Middle frontal gyrus (tissue), 1 donor: ENCODE measurements around the gene PEA15.

Experiments
- DNase-seq: peaks from one replicate; pipeline ENCODE4 v3.0.0-alpha.2; 2015; ENCODE audit warnings: low spot score; ENCODE audit errors: extremely low spot score

PEA15 gene

DNA sequence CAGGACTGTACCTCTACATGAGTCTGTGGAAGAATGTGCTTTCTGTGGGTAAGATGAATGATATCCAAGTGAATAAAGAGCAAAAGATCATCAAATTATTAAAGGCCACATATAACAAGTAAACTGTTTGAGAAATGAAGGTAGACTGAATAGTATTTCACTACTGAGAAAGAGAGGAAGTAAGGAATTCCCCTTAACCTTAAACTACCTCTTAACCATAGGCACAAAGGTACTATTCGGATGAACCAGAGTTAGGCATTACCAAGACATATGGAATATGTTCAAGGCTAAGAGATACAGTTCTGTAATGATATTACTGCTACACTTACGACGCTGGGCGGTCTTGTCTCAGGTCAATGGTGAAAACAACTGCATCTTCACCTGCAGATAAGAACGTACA, 31.6 kb downstream of the PEA15 start:
- no peak for DNase-seq

DNA sequence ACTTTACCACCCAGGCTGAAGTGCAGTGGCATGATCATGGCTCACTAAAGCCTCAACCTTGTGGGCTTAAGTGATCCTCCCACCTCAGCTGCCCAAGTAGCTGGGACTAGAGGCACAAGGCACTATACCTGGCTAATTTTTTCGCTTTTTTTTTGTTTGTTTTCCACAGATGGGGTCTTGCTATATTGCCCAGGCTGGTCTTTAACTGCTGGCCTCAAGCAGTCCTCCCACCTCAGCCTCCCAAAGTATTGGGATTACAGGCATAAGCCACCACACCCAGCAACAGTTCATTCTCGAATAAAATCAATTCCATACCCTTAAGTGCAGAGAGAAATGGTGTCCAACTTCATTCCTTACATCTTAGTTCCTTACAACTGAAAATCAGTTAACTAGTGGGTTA, 32.4 kb downstream of the PEA15 start:
- DNase-seq = no peak

DNA sequence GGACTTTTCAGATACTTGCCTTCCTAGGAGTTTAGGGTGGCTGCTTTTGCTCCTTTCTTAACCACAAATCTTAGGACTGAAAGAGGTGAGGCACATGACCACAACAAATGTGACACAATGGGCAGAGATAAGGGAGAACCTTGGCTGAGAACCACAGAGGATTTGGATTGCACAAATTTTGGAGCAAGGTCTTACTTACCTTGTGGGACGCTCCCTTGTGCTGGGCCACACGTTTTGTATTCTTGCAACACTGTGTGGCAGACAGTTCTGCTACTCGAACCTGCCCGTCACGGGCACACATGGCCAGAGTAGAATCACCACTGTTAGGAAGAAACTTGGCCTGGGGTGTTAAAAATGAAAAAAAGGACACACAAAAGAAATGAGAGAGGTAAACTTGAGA, 33.2 kb downstream of the PEA15 start:
- DNase-seq = no peak

DNA sequence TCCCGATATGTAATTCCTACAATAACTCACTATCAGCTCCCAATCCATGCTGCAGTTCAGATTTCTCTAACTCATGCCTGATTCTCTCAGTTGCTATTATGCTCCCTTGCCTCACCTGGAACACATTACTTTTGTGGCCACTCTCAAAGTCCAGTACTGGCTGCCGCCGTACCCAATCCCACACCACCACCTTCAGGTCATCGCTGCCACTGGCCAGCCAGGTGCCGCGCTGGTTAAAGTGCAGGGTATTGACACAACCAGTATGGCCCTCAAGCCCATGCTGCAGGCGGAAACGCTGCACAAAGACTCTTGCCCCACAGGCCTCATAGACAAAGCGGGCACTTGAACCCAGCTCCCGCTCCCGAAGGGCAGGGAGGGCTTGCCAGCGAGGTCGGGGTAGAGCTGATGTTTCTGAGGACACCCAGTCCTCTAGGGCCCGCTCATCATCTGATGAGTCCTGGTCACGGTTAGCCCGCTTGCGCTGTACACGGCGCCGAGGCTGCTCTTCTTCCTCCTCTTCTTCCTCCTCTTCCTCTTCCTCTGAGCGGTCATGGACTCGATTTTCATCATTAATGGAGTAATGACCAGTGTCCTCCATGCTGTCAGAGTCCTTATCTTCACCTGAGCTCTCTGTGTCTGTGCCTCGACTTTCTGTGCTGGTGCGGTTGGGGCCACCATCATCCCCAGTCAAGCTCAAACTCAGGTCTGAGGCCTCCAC, 34.6 kb downstream of the PEA15 start:
- DNase-seq = no peak

DNA sequence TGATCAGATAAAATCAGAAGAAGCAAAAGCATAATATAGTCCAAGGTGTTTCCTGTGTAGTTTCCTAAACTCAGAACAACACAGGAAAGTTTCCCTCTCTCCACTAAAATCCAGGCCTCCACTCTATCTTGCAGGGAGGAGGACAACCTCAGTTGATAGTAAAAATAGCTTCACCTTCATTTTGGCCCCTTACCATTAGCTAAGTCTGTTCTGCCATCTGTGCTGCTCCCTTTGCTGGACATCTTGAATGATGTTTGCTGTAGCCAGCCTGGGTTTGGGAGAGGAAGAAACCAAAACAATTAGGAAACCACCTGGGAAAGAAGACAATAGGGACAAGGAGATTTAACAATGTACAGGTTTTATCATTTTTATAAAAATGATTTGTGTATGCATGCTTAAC, 38.6 kb downstream of the PEA15 start:
- no peak for DNase-seq

DNA sequence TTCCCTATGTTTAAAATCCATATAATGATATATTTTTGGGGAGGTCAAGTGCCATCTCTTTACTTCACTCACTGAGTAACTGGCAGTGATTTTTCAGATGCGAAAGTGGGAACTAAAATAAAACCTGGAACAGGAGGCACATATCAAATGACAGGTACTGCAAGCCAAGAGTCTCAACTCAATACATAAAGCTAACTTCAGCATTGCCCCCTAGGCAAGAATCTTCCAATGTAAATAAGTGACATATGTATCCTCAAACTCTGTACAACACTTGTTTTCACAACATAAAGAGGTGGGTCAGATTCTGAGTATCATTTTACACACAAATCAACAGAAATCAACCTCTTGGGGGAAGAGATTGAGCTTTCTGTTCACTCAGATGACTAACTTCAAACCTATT, 39.0 kb downstream of the PEA15 start:
- DNase-seq = no peak

DNA sequence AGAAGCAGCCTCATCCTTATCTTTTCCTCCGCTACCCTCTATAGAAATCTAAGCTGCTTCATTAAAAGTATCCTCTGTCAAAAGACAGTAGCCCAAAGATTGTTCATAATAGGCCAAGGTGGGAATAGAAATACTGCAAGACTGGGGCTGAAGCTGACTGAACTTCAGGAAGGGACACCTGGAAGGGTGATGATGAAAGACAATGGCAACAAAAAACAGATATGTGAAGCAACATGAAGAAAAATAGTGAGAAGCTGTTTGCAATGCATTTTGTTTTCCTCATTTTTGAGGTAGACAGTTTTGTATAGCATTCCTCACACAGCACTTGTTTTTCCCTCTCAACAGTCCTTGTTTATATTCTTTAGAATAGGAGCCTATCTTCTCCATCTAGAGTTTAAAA, 40.2 kb downstream of the PEA15 start:
- no peak for DNase-seq

DNA sequence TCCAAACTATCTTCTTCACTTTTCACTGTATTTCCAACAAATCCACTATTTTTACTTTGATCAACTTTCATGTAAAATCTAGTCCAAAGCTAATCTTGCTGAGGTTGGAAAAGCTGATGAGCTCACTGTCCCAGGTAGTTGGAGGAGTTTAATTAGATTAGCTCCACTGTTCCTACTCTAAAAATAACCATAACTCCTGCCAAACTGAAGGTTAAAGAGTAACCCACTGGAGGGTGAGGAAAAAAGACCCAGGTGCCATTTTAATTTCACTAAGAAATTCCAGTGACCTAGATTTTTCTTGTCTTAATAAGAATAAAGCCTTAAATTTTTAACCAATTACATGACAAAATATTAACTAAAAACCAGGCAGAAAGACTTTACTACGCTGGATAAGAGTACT, 41.9 kb downstream of the PEA15 start:
- DNase-seq = no peak

DNA sequence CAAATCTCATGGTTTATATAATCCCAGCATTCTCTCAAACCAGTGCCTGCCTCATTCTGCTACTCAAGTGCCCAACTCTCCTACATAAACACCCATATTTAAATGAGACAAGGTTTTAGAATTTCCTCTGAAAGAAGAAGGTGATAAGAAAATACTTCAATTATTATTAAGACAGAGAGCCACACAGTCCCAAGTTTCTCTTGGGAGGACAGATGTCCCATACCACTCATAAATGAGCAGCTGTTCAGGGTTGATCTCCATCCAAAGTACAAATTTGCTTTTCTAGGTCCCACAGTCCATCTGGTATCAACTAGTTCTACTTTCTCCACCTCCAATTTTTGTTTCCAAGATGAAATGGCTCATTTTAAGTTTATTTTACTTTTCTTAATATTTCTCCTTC, 45.8 kb downstream of the PEA15 start:
- no peak for DNase-seq

DNA sequence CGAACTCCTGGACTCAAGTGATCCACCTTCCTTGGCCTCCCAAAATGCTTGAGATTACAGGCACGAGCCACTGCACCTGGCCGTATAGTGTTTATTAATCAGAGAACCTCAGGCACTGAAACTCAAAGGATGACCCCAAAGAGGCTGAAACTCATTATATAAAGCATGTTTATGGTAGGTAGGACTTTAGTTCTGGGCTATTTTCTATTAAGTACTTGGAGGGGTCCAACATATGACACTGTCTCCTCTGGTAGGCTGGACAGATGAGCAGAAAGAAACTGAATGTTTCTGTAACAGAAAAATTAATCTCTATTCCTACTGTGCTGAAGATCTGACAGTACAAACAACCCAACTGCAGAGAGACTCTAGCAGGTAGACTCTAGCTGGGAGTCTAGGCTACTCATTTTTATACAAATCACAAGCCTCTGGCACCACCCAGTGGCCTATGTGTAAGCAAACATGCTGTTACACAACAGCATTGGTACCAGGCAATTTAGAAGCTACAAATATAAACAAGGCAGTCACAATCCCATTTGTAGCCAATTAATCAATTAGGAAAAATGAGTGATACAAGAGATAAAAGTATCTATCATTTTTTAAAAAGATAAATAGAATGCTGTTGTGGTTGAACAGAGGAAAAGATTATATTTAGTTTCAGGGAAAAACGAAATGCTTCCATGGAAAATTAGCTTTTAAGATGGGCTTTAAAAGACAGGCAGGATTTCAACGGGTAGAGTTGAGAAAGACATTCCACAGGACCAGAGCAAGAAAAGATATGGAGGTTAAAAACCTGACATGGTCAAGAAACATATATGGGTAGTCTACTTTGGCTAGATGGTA, 46.7 kb downstream of the PEA15 start:
- DNase-seq = peak; percentile 71

DNA sequence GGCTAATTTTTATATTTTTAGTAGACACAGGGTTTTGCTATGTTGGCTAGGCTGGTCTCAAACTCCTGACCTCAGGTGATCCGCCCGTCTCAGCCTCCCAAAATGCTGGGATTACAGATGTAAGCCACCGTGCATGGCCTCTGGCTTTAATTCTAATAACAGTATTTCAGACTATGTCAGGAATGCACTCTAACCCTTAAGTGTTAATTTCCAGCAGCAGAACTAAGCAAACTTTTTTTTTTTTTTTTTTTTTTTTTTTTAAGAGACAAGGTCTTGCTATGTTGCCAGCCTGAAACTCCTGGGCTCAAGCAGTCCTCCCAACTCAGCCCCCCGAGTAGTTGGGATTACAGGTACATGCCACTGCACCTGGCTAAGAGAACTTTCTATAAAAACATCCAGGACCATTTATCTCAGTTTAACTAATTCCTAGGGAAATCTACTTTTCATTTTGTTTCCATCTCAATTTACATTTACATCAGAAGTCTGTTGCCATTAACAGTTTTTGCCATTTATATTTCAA, 50.7 kb downstream of the PEA15 start:
- no peak for DNase-seq

DNA sequence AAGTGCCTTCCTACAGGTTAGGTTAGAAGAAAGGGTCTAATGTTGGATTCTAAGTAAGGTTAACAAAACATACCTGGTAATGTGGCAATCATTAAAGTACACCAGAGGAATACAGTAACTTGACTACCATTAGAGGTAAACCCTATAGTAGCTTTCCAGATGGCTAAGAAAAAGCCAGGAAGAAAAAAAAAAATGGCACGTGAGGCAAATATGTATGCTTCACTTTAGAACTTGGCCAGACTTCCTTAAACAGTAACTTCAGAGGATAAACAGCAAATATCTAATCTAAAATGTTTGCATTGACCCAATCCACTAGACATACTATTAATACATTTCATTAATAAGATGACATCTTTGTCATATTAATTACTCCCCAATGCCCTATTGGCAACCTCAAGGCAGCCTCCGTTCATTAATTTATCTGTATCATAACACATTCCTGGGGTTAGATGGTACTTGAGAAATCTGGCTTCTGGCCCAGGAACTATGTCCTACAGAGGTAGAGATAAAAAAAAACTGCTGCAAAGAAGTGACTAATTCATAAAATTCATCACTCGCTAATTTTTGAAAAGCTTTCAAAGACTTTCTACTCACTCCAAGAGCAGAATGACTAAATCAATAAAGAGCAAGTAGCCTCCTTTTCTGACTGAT, 51.3 kb downstream of the PEA15 start:
- no peak for DNase-seq

DNA sequence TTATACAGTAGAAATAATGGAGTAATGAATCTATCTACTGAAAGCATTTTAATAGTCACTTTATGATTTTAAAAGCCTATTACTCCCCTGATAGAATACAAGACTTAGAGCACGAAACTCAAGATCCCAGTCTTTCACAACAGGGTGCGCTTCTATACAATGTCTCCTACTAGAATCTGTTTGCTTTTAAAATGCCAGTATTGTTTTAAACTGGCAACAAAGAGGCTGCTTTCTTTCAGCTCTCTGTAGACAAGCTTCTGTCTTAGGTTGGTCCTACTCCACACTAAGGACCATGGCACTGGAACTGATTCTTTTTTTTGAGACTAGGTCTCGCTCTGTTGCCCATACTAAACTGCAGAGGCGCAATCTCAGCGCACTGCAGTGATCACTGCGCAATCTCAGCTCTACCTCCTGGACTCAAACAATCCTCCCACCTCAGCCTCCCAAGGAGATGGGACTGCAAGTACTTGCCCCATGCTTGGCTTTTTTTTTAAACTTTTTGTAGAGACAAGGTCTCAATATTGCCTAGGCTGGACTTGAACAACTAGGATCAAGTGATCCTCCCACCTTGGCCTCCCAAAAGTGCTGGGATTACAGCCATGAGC, 52.3 kb downstream of the PEA15 start:
- DNase-seq = no peak

DNA sequence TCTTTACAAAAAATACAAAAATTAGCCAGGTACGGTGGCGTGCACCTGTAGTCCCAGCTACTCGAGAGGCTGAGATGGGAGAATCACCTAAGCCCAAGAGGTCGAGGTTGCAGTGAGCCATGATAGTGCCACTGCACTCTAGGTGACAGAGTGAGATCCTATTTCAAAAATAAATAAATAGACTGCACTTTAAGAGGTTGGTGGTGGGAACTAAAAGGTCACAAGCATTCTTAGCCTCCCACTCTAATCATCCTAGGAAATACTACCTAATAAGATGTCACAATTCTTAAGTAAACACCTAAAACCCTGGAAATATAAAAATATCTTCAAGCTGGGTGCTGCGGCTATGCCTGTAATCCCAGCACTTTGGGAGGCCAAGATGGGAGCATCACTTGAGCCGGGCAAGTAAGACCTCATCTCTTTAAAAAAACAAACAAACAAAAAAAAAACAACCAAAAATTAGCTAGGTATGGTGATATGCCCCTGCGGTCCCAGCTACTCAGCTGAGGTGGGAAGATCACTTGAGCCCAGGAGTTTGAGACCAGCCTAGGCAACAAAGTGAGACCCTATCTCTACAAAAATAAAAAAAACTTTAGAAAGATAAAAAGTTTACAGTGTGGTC, 53.1 kb downstream of the PEA15 start:
- no peak for DNase-seq

DNA sequence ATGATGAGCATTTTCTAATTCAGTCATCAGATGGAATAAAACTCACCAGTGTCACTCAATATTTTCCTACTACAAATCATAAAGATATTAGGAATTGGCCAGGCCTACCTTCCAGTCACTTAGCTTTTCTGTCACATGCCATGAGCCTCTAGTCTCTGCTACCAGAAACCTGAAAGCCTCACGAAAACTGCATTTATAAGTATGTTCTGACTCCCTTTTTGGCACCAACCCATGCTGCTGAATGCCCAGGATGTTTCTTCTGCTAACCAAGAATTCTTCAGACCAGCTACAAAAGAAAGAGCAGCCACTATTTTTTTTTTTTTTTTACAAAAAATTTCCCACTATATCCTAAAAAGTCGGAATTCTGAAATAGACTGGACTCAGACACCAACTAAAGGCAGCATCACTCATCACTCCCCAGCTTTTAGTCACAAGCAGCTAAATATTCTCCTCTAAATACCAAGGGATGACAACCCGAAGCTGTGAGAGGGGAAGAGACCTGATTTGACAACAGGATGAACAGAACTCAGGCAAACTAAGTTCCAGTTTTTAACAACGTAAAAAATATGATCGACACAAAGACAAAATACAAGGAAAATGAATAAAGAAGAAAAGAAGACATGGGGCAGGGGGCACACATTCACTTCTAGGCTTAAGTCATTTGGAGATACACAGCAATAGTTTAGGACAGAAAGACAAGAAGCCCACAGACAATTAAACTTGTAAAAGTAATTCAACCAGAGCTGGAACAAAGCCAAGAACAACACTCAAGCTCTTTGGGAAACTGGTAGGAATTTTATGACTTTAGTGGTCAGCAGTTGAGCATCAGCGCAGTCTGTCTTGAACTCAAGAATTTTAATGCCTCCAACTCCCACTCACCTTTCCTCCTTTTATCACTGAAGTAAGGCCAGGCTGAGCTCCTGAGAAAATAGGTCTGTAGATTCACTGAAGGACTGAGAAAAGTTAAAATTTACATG, 55.5 kb downstream of the PEA15 start:
- DNase-seq = no peak

DNA sequence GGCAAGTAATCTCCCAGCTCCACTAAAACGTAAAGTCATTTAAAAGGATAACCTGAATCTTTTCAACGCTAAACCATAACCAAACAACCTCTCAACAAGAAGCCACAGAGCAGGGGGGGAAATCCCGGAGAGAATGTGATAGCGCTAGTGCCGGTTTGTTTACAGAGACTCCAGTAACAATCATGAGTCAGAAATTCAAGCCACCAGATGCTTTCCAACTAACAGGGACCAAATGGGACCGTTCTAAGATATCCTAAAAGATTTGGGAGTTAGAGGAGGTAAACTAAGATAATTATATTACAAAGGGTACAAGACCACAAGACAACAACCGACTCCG, 56.3 kb downstream of the PEA15 start:
- DNase-seq = no peak

DNA sequence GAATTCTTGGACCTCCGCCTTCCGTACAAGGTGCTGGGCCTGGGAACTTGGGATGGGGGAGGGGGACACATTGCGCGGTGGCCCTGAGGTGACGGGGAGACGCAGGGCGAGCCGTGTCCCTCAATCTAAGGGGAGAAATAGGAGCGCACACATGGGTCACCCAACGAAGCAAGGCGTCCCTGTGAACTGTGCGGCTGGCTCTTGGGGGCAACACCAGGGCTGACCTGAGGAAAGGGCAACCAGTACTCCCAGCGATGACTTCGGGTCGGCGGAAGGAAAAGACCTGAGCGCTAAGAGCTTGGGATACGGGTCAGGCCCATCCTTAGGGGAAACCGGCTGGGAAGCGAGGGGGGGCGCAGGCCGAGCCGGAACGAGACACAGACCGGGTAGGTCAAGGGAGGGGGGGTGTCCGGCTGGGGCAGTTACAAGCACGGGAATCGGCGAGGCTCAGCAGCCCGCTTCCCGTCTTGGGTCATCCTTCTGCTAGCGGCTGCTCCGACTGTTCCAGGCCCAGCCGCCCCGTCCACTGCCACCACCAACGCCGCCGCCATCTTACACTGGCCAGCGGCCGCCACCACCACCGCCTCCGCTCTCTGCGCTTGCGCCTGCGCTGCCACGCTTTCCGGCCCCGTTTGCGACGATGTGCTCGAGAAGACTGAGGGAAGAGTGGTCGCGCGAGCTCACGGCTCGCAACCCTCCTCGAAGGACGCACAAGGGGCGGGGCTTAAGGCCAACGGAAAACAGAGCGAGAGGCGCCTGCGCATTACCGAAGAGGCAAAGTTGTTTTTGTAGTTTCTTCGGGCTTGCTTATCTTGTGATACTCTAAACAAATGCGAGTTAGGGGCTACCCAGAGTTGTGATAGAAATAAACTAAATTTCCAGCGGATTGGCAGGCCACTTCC, 57.0 kb downstream of the PEA15 start, which contains the start of gene DCAF8:
Gene DCAF8 (minus strand): TSS at position 657 of the 902 bp plus-strand sequence. CDS start 18,541 bp downstream, outside the sequence.
- DNase-seq = peak; percentile 97

DNA sequence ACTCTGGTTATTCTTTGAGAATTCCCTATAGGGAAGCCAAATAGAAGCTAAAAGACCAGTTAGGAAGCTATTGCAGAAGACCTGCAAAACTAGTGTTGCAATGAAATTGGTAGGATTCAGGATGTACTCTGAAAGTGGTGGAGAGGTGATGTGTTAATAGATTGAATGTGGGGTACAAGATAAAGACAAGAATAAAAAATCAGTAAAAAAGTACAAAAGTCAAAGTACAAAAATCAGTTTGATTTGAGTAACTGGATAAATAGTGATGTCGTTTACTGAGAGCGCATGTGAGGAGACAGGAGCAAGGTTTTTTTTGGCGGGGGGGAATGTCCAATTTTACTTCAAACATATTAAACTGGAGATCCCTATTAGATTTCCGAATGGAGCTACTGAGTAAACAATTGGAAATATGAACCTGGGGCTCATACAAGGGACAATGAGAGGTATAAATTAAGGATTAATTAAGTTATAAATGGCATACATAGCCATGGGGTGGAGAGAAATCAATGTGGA, 59.7 kb downstream of the PEA15 start:
- no peak for DNase-seq
